GM18858 (cell line): ENCODE measurements around the gene NDUFV3.
"Not testable (repeated sequence)": the region's sequence is repeated elsewhere in the genome, so short reads cannot be mapped to it uniquely, and the experiment has no call there.

Experiments used
- ATAC-seq: cut with Tn5 transposase; IDR thresholded peaks from one replicate; pipeline ENCODE4 v1.9.1; 2021; ENCODE audit not compliant: unreplicated experiment

NDUFV3 gene

DNA sequence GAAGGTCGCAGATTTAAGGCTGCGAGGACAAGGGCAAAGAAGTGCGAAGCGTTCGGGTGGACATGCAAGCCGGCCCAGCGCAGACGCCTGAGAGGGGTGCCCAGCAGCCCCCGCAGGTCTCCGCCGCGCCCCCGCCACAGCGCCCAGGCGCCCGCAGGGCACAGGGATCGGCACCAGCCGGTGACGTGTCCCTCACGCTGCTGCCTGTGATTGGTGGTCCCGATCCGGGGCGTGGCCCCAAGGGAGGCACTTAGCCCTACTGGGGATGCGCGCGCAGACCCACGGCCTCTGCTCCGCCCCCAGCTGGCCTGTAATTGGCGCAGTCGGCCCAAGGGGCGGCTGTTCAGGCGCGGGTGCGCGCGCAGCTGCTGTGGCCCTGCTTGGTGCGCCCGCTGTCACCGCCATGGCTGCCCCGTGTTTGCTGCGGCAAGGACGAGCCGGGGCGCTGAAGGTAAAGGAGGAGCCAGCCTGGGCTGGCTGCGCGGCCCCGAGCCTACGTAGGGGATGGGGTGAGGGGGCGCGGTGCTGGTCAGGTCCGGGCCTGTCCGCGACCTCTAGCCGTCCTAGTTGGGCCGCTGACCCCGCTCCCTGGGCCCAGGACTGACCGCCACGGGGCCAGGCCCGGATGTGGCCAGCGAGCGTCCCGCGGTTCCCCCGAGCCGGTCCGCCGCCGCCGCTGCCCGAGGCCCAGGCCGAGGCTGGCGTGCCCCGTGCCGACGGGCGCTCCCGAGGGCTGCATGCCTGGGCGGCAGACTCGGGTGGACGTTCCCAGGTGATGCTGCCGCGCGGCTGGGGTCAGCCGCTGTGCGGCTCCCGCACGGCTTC, at the start of gene NDUFV3:
TSS of gene NDUFV3 (plus strand) at position 379 of the 825 bp plus-strand sequence. CDS start at position 404, 25 bp downstream.
- ATAC-seq: peak; percentile 87

DNA sequence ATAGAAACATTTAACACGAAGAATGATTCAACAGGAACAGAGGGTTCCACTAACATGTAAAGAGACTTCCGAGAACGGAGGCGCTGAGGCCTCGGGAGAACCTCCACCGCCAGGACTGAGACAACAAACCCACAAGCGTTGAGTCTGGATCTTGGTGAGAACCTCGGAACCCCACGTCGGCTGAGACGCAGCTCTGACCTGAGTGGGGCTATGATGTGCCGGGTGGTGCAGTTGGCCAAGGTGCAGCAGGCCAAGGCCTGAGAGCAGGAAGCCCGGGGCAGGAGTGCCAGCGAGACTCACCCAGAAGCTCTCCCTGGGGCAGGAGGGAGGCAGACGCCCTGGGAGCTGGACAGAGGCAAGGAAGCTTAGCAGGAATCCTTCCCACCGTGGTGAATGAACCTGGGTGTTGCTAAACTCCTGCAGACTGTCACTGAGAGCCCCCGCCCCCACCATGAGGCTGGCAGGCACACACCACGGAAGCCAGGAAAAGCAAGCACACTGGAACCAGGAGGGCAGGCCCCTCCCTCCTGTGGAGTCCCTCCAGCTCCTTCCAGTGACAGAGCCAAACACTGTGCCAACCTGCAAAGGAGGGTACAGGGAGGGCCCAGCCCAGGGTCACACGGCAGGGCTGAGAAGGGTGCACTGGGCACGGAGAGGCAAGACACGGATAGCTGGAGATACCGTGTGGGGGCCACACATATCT, 48.5 kb upstream of the NDUFV3 start:
- no peak for ATAC-seq

- no peak for ATAC-seq
Observed at GRCh38 chr21:42845296-42845965, 47.7 kb upstream of the NDUFV3 start.

DNA sequence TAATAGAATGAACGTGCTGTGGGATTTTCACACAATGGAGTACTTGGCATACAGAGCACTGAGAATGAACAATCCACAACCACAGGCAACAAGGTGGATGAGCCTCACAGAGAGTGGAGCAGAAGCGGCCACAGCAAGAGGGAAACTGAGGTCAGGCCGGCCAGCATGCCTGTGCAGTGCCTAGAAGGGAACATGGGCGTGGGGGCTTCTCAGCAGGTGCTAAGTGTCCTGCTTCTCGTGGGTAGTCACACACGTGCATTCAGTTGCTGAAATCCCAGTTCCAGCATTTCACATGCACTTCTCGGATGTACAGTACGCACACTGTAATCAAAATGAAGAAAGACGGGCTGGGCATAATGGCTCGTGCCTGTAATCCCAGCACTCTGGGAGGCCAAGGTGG, 46.9 kb upstream of the NDUFV3 start:
- ATAC-seq: no peak

- no peak for ATAC-seq
Observed at GRCh38 chr21:42847051-42847707, 45.9 kb upstream of the NDUFV3 start.

DNA sequence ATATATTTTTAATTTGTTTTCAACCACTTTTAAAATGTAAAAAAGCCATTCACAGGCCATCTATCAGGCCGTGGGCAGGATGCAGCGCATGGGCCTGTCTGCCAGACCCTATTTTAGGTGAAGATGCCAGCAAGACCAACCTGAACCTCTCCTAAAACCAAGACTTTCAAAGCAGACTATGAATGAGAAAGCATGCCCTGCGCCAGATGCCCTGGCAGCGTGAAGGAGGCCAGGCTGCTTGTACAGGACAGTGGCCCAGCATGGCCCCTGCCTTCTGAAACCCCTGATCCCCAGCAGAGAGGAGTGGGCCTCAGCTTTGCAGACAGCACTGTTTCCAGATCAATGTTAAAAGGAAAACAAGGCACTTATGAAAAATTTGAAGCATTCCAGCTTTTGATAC, 45.4 kb upstream of the NDUFV3 start:
- ATAC-seq: no peak

DNA sequence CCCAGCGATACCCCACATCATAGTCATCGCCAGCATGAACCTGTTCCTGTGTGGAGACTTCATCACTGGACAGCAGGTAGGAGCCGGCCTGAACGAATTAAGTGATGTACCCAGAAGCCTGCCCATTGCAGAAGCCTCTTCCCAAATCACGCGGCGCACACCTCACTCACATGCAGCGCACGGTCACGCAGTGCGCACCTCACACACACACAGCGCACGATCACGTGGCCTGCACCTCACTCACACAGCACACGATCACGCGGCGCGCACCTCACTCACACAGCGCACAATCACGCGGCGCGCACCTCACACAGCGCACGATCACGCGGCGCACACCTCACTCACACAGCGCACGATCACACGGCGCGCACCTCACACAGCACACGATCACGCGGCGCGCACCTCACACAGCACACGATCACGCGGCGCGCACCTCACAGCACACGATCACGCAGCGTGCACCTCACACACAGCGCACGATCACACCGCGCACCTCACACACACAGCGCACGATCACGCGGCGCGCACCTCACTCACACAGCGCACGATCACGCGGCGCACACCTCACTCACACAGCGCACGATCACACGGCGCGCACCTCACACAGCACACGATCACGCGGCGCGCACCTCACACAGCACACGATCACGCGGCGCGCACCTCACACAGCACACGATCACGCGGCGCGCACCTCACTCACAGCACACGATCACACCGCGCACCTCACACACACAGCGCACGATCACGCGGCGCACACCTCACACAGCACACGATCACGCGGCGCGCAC, 44.8 kb upstream of the NDUFV3 start:
- not testable (repeated sequence) for ATAC-seq

- ATAC-seq: no peak
Observed at GRCh38 chr21:42848932-42849758, 44.0 kb upstream of the NDUFV3 start.

- ATAC-seq: no peak
Observed at GRCh38 chr21:42849759-42850412, 43.2 kb upstream of the NDUFV3 start.

DNA sequence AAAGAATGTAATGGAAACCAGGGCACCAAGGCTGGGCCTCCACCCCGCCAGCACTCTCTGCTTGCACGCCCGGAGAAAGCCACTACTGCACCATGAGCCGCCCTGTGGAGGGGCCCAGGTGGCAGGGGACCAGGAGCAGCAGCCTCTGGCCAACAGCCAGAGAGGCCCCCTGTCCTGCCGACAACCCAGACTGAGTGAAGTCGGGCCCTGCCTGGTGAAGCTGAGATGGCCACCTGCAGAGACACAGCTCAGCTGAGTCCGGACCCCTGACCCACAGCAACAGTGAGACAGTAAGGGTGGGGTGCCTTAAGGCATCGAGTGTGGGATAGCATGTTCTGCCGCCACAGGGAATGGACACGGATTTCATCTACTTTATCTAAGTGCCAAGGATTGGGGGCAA, 42.6 kb upstream of the NDUFV3 start:
- no peak for ATAC-seq

- ATAC-seq: no peak
Observed at GRCh38 chr21:42850866-42851391, 42.2 kb upstream of the NDUFV3 start.

- no peak for ATAC-seq
Observed at GRCh38 chr21:42851812-42852665, 41.1 kb upstream of the NDUFV3 start.

DNA sequence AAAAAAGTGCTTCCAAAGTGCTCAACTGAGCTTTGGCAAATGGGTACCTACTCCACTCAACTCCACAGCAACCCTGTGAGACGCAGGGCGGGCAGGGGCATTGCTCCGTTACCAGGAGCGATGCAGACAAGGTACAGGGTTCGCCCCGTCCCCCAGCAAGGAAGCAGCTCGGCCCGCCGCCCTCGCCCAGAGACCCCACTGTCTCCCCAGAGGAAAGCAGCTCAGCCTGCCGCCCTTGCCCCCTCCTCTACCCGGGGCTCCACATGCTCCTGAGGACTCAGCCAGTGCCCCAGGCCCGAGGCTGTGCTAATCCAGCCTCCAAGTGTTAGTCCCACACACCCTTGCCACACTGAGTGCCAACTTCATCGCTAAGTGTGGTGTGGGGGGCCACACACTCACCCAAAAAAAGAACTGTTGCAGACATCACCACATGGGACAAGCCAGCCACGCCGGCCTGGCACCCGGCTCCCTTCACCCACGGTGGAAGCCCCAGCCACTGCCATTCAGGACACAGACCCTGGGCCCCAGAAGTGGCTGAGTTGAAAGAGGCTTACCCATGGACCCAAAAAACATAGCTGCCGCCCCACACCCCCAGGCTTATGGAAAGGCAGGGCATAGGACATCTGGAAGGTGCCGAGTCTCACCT, 40.1 kb upstream of the NDUFV3 start:
- ATAC-seq: no peak

- no peak for ATAC-seq
Observed at GRCh38 chr21:42853621-42854020, 39.5 kb upstream of the NDUFV3 start.

DNA sequence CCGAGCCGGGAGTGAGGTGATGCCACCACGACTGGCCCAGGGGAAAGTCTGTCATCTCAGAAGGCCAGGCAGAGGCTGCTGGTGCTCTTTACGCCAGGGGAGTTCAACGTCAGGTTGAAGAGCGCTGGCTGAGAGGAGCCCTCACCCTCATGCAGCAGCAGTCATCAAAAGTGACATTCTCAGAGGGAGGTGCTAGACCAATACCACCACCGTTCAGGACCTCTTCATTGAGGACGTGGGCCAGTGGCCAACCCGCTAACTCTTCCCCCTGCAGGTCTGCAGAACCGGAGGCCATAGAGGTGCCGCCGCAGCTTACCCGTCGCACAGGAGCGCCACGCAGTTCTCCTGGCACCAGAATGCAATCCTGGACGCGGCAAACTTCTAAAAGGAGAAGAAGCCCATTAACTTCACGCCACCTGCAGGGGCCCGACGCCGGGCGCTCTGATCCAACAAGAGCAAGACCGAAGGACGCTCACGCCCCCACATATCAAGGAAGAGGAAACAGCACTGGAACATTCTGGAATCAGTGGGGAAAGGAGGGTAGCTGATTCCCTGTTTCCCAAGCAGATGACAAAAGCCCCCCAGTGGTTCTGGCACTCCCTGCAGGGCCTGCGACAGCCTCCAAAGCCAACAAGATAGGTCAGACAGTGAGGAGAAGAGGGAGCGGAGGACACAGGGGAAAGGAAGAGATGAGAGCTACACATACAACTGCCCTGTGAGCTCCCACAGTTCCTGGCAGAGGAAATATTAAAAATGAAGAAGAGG, 38.7 kb upstream of the NDUFV3 start:
- ATAC-seq: no peak

DNA sequence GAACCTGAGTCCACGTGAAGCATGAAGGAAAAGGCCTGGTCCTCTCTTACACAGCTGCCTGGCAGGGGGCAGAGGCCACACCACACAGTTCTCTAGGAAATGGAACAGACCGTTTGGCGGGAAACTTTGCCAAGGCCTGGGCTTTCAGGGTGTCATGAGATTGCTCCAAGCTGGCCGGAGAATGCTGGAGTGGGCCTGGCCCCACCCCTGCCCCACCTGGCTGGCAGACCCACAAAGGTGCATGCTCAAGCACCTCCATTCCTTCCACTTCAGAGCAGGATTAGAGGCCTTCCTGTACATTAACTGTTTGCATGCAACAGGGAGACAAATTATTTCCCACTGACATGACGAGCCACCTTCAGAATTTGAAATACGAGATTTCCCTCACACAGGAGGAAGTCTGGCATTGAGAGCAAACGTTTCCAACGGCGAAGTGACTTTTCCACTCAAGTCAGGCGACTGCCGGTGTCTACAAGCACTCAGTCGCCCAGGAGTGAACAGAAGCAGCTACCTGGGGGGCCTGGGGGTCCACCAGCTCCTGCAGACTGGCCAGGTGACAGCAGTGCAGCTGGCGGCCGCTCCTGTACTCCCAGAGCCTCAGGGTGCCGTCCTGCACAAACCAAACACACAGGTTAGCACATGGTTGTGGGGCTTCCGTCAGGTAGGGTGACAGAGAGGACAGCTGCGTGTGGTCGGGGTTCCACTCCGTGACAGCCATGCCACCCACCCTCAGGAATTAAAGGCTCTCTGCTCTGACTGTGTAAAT, 37.8 kb upstream of the NDUFV3 start:
- ATAC-seq: no peak
